IMR-90 (cell line): ENCODE data around the gene PSMA1.

ENCODE experiments used
- CEBPB ChIP-seq: IDR thresholded peaks from 2 replicates; pipeline ENCODE4 v1.6.1; 2012; ENCODE audit warnings: low read depth, low read length, improper control_type of control experiment
- POLR2A ChIP-seq: IDR thresholded peaks from 2 replicates; pipeline ENCODE4 v1.6.1; 2012; ENCODE audit warnings: mild to moderate bottlenecking, low read depth, low read length
- RAD21 ChIP-seq: IDR thresholded peaks from 2 replicates; pipeline ENCODE4 v1.6.1; 2012; ENCODE audit warnings: low read length, improper control_type of control experiment
- RCOR1 ChIP-seq: IDR thresholded peaks from 2 replicates; pipeline ENCODE4 v1.6.1; 2012; ENCODE audit warnings: mild to moderate bottlenecking, low read length, improper control_type of control experiment; ENCODE audit not compliant: insufficient replicate concordance
- SMC3 ChIP-seq: fragments of 150-350 bp; IDR thresholded peaks from 2 replicates; pipeline ENCODE4 v1.6.1; 2016; ENCODE audit warnings: low read depth, mild to moderate bottlenecking, antibody characterized with exemption, low read length, moderate library complexity
- TF ChIP-seq, protein P1 (sequence below): conservative IDR thresholded peaks from 2 replicates; pipeline ENCODE4 v1.5.1; 2012; ENCODE audit warnings: mild to moderate bottlenecking, low read depth, low read length, improper control_type of control experiment

DNA sequence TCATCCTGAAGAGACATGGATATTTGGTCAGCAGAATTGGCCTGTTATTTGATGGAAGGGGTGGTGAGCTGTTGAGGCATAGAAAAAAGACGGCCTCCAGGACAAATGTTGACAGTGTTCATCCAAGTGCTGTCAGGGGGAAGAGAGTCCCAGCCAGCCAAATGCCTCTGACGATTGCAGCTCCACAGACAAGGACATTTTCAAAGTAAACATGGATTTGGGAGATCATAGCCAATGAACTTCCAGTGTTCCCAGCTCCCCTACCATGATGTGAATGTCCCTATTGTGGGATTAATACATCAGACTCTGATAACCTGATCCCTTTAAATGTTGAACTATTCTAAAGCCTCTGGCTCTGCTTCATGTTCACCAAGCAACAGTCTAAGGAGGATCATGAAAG, 31.2 kb upstream of the PSMA1 start:
- TF ChIP-seq POLR2A = no peak
- TF ChIP-seq, protein P1, sequence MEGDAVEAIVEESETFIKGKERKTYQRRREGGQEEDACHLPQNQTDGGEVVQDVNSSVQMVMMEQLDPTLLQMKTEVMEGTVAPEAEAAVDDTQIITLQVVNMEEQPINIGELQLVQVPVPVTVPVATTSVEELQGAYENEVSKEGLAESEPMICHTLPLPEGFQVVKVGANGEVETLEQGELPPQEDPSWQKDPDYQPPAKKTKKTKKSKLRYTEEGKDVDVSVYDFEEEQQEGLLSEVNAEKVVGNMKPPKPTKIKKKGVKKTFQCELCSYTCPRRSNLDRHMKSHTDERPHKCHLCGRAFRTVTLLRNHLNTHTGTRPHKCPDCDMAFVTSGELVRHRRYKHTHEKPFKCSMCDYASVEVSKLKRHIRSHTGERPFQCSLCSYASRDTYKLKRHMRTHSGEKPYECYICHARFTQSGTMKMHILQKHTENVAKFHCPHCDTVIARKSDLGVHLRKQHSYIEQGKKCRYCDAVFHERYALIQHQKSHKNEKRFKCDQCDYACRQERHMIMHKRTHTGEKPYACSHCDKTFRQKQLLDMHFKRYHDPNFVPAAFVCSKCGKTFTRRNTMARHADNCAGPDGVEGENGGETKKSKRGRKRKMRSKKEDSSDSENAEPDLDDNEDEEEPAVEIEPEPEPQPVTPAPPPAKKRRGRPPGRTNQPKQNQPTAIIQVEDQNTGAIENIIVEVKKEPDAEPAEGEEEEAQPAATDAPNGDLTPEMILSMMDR = no peak
- TF ChIP-seq CEBPB = no peak
- TF ChIP-seq RCOR1 = no peak
- no peak for TF ChIP-seq SMC3
- TF ChIP-seq RAD21 = no peak
